Ovary (tissue), 9 donors: Measurements from ENCODE around the gene DGKA. TPM values are rescaled to one million over a fixed set of nuclear protein-coding genes. Genes with fewer than 3 reads are reported as not detected.

Source experiments
- DNase-seq, 5 donors: peaks; one replicate each; pipeline ENCODE4 v3.0.0-alpha.2; 2019 to 2020
- H3K27ac ChIP-seq, 2 donors: fragments of 200-600 bp; one replicate each; pipeline versions ENCODE4 v1.5.1 to v1.8.0; 2019 to 2022
- H3K27me3 ChIP-seq: fragments of 200-600 bp; one replicate; pipeline ENCODE4 v1.8.0; 2022
- H3K36me3 ChIP-seq: fragments of 200-600 bp; sonication (generic); one replicate; pipeline ENCODE4 v1.5.1; 2019
- H3K4me1 ChIP-seq: one replicate; pipeline ENCODE4 v1.8.1; 2013; ENCODE audit warnings: mild to moderate bottlenecking, moderate library complexity; ENCODE audit not compliant: insufficient read depth
- H3K4me3 ChIP-seq: fragments of 200-600 bp; sonication (generic); one replicate; pipeline ENCODE4 v1.5.1; 2017
- H3K9me3 ChIP-seq, 2 donors: fragments of 200-600 bp in 1 of 2; sonication (generic) in 1 of 2; one replicate each; pipeline versions ENCODE4 v1.5.1 to v1.8.1; 2013 to 2019; ENCODE audit warnings: mild to moderate bottlenecking in 1 of 2, moderate library complexity in 1 of 2
- CTCF ChIP-seq, 3 donors: fragments of 450-650 bp in 2 of 3; fragments of 200-600 bp in 1 of 3; IDR thresholded peaks; one replicate each; pipeline versions ENCODE4 v1.5.1 to v1.8.0; 2016 to 2022; ENCODE audit warnings: antibody characterized with exemption in 3 of 3, mild to moderate bottlenecking in 1 of 3
- EP300 ChIP-seq: sonication (generic); formaldehyde crosslinking; IDR thresholded peaks from one replicate; pipeline ENCODE4 v1.6.1; 2017; ENCODE audit warnings: antibody characterized with exemption
- POLR2A ChIP-seq: fragments of 450-650 bp; IDR thresholded peaks from one replicate; pipeline ENCODE4 v1.6.1; 2017; ENCODE audit warnings: antibody characterized with exemption, mild to moderate bottlenecking, moderate library complexity
- WGBS, 3 donors: extraction: QIAGEN DNeasy Blood & Tissue Kit in 1 of 3; methylation state at CpG; one replicate each; pipeline versions ENCODE4 v1.1.5 to v1.1.7; 2013 to 2017; 5-methylcytosine and 5-hydroxymethylcytosine counted together
- intact Hi-C, 4 donors: fragments of 100-400 bp; cut with DNase I; formaldehyde crosslinking; loops; one replicate each; pipeline versions ENCODE4 v1.11.0 to v1.15.1; 2022 to 2023
- polyA plus RNA-seq, 2 donors: library from polyadenylated mRNA; stranded (reverse); fragments of 200-250 nt in 1 of 2; fragments of 350-450 nt in 1 of 2; fragmentation: Illumina TruSeq in 1 of 2; extraction: RNeasy Lipid Tissue Mini Kit (QIAGEN cat#74804) in 1 of 2; gene quantifications; one replicate each; pipeline ENCODE4 v1.2.3, GENCODE V29; 2013 to 2014
- total RNA-seq, 7 donors: library from RNA; depleted of rRNA in 2 of 7; stranded (reverse); fragments of >200 nt in 2 of 7; fragmentation: NEBNext Ultra II Directional in 3 of 7; extraction: Animal tissue kit (Norgen Biotek cat#: 25700) in 3 of 7; gene quantifications; one replicate each; pipeline versions ENCODE4 v1.1.0 to v1.2.4, GENCODE V29; 2016 to 2023
- donor health status: DM: no; HTN: no; CAD: no; lungs with moderate emphysema.
- donor health status: DM: no; HTN: no; CAD: no.
- donor health status: Bipolar disorder and iron deficiency.
- donor health status: DM: yes; HTN: yes; CAD: no.
- donor health status: DM: no; HTN: no; CAD: no.
- donor health status: DM: yes; HTN: yes; CAD: no.

Gene DGKA
- total and polyA plus RNA-seq, 9 donors = 13.3 to 50.1 (median 26.0) TPM

- H3K27ac ChIP-seq = peak within 1 kb of the TSS; percentile 59 to 89
- no peaks in the 10 kb centered on the region for H3K9me3 ChIP-seq
- peaks cover 9% of the 10 kb centered on the region for H3K4me1 ChIP-seq
- H3K36me3 ChIP-seq = no peaks in the 10 kb centered on the region
- no peak for TF ChIP-seq CTCF (IDR thresholded peaks at IDR 0.05)
- TF ChIP-seq POLR2A = no peak
- TF ChIP-seq EP300 = no peak
- intact Hi-C loops = no loop called here
- no peak for DNase-seq
- WGBS, 3 donors = 4 to 10% (median 7%) methylated on average over 4 of the region's 4 CpGs
- H3K4me3 ChIP-seq = peak within 1 kb of the TSS; percentile 73
- H3K27me3 ChIP-seq = no peaks in the 10 kb centered on the region
Measured at GRCh38 chr12:55965941-55966407, 35.0 kb downstream of the DGKA start, which contains the start of gene PMEL. TSS of gene PMEL (minus strand) at chr12:55966042. CDS start at chr12:55966011, 31 bp downstream.

- TF ChIP-seq POLR2A (peak; percentile 94), EP300 (peak; percentile 72), CTCF (IDR thresholded peaks at IDR 0.05) (no peak)
Measured at GRCh38 chr12:55966408-55967281, 35.7 kb downstream of the DGKA start, which contains the start of gene CDK2. TSS of gene CDK2 (plus strand) at chr12:55966830. CDS start at chr12:55967009, 179 bp downstream.

GRCh38 chr12:55969356-55969755 is 38.4 kb downstream of the DGKA start:
- Histone ChIP-seq H3K9me3 (no peaks in the 10 kb centered on the region), H3K4me3 (no peak overlapping the region), H3K27ac (no peak overlapping the region), H3K4me1 (peaks cover 9% of the 10 kb centered on the region), H3K27me3 (no peaks in the 10 kb centered on the region), H3K36me3 (no peaks in the 10 kb centered on the region)
- no peak for DNase-seq
- intact Hi-C loops = no loop called here
- WGBS, 3 donors = 12 to 46% (median 39%) methylated on average over 4 of the region's 4 CpGs
- TF ChIP-seq EP300 (no peak), CTCF (IDR thresholded peaks at IDR 0.05) (no peak)

More at GRCh38 chr12:55966408-55967281, 35.7 kb downstream of the DGKA start, which contains the start of gene CDK2:
- H3K4me1 ChIP-seq = peaks cover 9% of the 10 kb centered on the region
- intact Hi-C loops = no loop called here
- peak within 1 kb of the TSS; percentile 59 to 89 for H3K27ac ChIP-seq
- no peaks in the 10 kb centered on the region for H3K27me3 ChIP-seq
- DNase-seq = peak; percentile 95 to 98 (median 97)
- WGBS, 3 donors = 0 to 1% (median 0%) methylated on average over 45 of the region's 45 CpGs
- peak within 1 kb of the TSS; percentile 73 for H3K4me3 ChIP-seq
- no peaks in the 10 kb centered on the region for H3K36me3 ChIP-seq
- no peaks in the 10 kb centered on the region for H3K9me3 ChIP-seq

- TF ChIP-seq EP300 (no peak), POLR2A (no peak), CTCF (IDR thresholded peaks at IDR 0.05) (no peak)
- no peaks in the 10 kb centered on the region for H3K36me3 ChIP-seq
- WGBS, 3 donors = 88 to 90% (median 89%) methylated on average over 7 of the region's 7 CpGs
- H3K4me3 ChIP-seq = no peak overlapping the region
- H3K9me3 ChIP-seq = no peaks in the 10 kb centered on the region
- H3K27me3 ChIP-seq = no peaks in the 10 kb centered on the region
- intact Hi-C loops = loop anchor here in 1 of 4 donors (5.0 kb wide), 1 partner anchor 38 kb away; the partner anchor contains the start of gene DGKA
- H3K27ac ChIP-seq = no peak overlapping the region
- DNase-seq = no peak
- peaks cover 9% of the 10 kb centered on the region for H3K4me1 ChIP-seq
Measured at GRCh38 chr12:55970775-55971174, 39.8 kb downstream of the DGKA start.
